Measurements from ENCODE around the gene CDK17. TPM values are rescaled to one million over a fixed set of nuclear protein-coding genes. Genes with fewer than 3 reads are reported as not detected.
"Not testable (repeated sequence)": the region's sequence is repeated elsewhere in the genome, so short reads cannot be mapped to it uniquely, and the experiment has no call there.

CDK17 gene
- total and polyA plus RNA-seq, 4 experiments from 2014 or later: 30.5 to 67.4 (median 49.2) TPM

GRCh38 chr12:96383991-96384390 lies 16.2 kb downstream of the CDK17 start:
- H3K27ac Mint-ChIP-seq: peak overlapping the region in 3 of 7 donors; percentile 5 to 31 (median 11)
- intact Hi-C loops (cut with micrococcal nuclease): no loop called here
- H3K9me3 ChIP-seq (ENCODE audit: control insufficient read depth in 1 of 2, low read length in 2 of 2): no peaks in the 10 kb centered on the region
- H3K27me3 ChIP-seq (ENCODE audit: insufficient read depth, low read length): no peaks in the 10 kb centered on the region
- POLR2A ChIA-PET (ENCODE audit: partially characterized antibody): interaction anchor here (4.3 kb wide), 1 partner anchor 15 kb away, joined by 24 read pairs; the partner anchor contains the start of gene CDK17
- DNase-seq: no peak
- H3K27me3 Mint-ChIP-seq: no peaks in the 10 kb centered on the region
- peak overlapping the region in 4 of 8 donors; percentile 38 to 66 (median 52) for H3K4me3 Mint-ChIP-seq
- no peak overlapping the region for H3K4me3 ChIP-seq (ENCODE audit: low read length in 2 of 2)
- H3K27ac ChIP-seq (ENCODE audit: low read depth, low read length): no peak overlapping the region
- CTCF ChIA-PET (ENCODE audit: partially characterized antibody): interaction anchor here (1.5 kb wide), 1 partner anchor 16 kb away, joined by 4 read pairs; the partner anchor contains the start of gene CDK17
- no peaks in the 10 kb centered on the region for H3K36me3 ChIP-seq (ENCODE audit: insufficient read depth, low read length)
- peaks cover 55 to 77% (median 70%) of the 10 kb centered on the region in 4 donors for H3K4me1 Mint-ChIP-seq
- H3K4me1 ChIP-seq (ENCODE audit: insufficient read depth, low read length): peaks cover 79% of the 10 kb centered on the region
- H3K36me3 Mint-ChIP-seq: peaks cover 16 to 23% of the 10 kb centered on the region in 2 donors
- peaks cover 0 to 9% (median 0%) of the 10 kb centered on the region in 8 donors for H3K9me3 Mint-ChIP-seq

- Histone ChIP-seq H3K27me3 (ENCODE audit: insufficient read depth, low read length) (no peaks in the 10 kb centered on the region), H3K9me3 (ENCODE audit: control insufficient read depth in 1 of 2, low read length in 2 of 2) (no peaks in the 10 kb centered on the region), H3K36me3 (ENCODE audit: insufficient read depth, low read length) (no peaks in the 10 kb centered on the region), H3K4me1 (ENCODE audit: insufficient read depth, low read length) (peaks cover 83% of the 10 kb centered on the region), H3K27ac (ENCODE audit: low read depth, low read length) (no peak overlapping the region), H3K4me3 (ENCODE audit: low read length in 2 of 2) (no peak overlapping the region)
- ChIA-PET CTCF (ENCODE audit: partially characterized antibody) (interaction anchor here (1.5 kb wide), 1 partner anchor 16 kb away, joined by 4 read pairs; the partner anchor contains the start of gene CDK17), POLR2A (ENCODE audit: partially characterized antibody) (interaction anchor here (4.3 kb wide), 1 partner anchor 16 kb away, joined by 24 read pairs; the partner anchor contains the start of gene CDK17)
- Mint-ChIP-seq H3K4me3 (peak overlapping the region in 3 of 8 donors; percentile 51 to 68 (median 61)), H3K9me3 (peaks cover 0 to 9% (median under 1%) of the 10 kb centered on the region in 8 donors), H3K4me1 (peaks cover 55 to 77% (median 68%) of the 10 kb centered on the region in 4 donors), H3K27ac (peak overlapping the region in 2 of 7 donors; percentile 31 to 37), H3K36me3 (peaks cover 12 to 21% of the 10 kb centered on the region in 2 donors), H3K27me3 (no peaks in the 10 kb centered on the region)
- intact Hi-C loops (cut with micrococcal nuclease): no loop called here
- no peak for DNase-seq
These were observed 16.9 kb downstream of the CDK17 start for GRCh38 chr12:96383371-96383770.

- intact Hi-C loops (cut with micrococcal nuclease): loop anchor here (2.0 to 5.0 kb wide), 3 partner anchors 15 to 52 kb away; no protein-coding TSS in a partner anchor
- H3K4me1 ChIP-seq (ENCODE audit: insufficient read depth, low read length): peaks cover 88% of the 10 kb centered on the region
- DNase-seq; H3K27me3 Mint-ChIP-seq; H3K4me3 ChIP-seq (ENCODE audit: low read length in 2 of 2); H3K36me3 ChIP-seq (ENCODE audit: insufficient read depth, low read length); H3K27me3 ChIP-seq (ENCODE audit: insufficient read depth, low read length); H3K9me3 Mint-ChIP-seq; H3K4me3 Mint-ChIP-seq; H3K27ac ChIP-seq (ENCODE audit: low read depth, low read length); H3K9me3 ChIP-seq (ENCODE audit: control insufficient read depth in 1 of 2, low read length in 2 of 2): not testable (repeated sequence)
- peak overlapping the region in 5 of 7 donors; percentile 15 to 57 (median 35) for H3K27ac Mint-ChIP-seq
- CTCF ChIA-PET (ENCODE audit: partially characterized antibody): interaction anchor here (1.3 to 4.8 kb wide), 5 partner anchors 11 to 164 kb away, joined by 3 to 36 read pairs (median 6); partner anchors contain the start of gene CDK17
- H3K36me3 Mint-ChIP-seq: peaks cover 4 to 11% of the 10 kb centered on the region in 2 donors
- POLR2A ChIA-PET (ENCODE audit: partially characterized antibody): interaction anchor here (4.9 kb wide), 1 partner anchor 20 kb away, joined by 81 read pairs; the partner anchor contains the start of gene CDK17
- H3K4me1 Mint-ChIP-seq: peaks cover 64 to 85% (median 72%) of the 10 kb centered on the region in 4 donors
These were observed 20.5 kb downstream of the CDK17 start for GRCh38 chr12:96379743-96380142.

- Mint-ChIP-seq H3K27me3 (no peaks in the 10 kb centered on the region), H3K4me3 (peak overlapping the region; percentile 92 to 98 (median 94))
- peak overlapping the region; percentile 68 for H3K27ac ChIP-seq (ENCODE audit: low read depth, low read length)
These were observed 21.9 kb downstream of the CDK17 start for GRCh38 chr12:96378319-96378718.

GRCh38 chr12:96376865-96377264 lies 23.4 kb downstream of the CDK17 start:
- Histone ChIP-seq H3K36me3 (ENCODE audit: insufficient read depth, low read length) (no peaks in the 10 kb centered on the region), H3K27ac (ENCODE audit: low read depth, low read length) (peak overlapping the region; percentile 68), H3K4me3 (ENCODE audit: low read length in 2 of 2) (no peak overlapping the region), H3K9me3 (ENCODE audit: control insufficient read depth in 1 of 2, low read length in 2 of 2) (no peaks in the 10 kb centered on the region), H3K27me3 (ENCODE audit: insufficient read depth, low read length) (no peaks in the 10 kb centered on the region), H3K4me1 (ENCODE audit: insufficient read depth, low read length) (peaks cover 88% of the 10 kb centered on the region)
- no peak for DNase-seq
- peaks cover 54 to 82% (median 67%) of the 10 kb centered on the region in 4 donors for H3K4me1 Mint-ChIP-seq
- intact Hi-C loops (cut with micrococcal nuclease): loop anchor here (5.0 kb wide), 2 partner anchors 35 to 50 kb away; no protein-coding TSS in a partner anchor
- peak overlapping the region; percentile 37 to 98 (median 96) for H3K27ac Mint-ChIP-seq
- H3K4me3 Mint-ChIP-seq: peak overlapping the region in 7 of 8 donors; percentile 24 to 93 (median 44)
- peaks cover 0 to 5% of the 10 kb centered on the region in 2 donors for H3K36me3 Mint-ChIP-seq
- no peaks in the 10 kb centered on the region for H3K27me3 Mint-ChIP-seq
- CTCF ChIA-PET (ENCODE audit: partially characterized antibody): interaction anchor here (1.2 to 1.3 kb wide), 2 partner anchors 22 to 40 kb away, joined by 5 to 10 read pairs; partner anchors contain the start of gene CDK17
- POLR2A ChIA-PET (ENCODE audit: partially characterized antibody): no interaction called here
- H3K9me3 Mint-ChIP-seq: peaks cover 0 to 2% (median 0%) of the 10 kb centered on the region in 8 donors

More at GRCh38 chr12:96378319-96378718, 21.9 kb downstream of the CDK17 start:
- Histone ChIP-seq H3K9me3 (ENCODE audit: control insufficient read depth in 1 of 2, low read length in 2 of 2) (no peaks in the 10 kb centered on the region), H3K27me3 (ENCODE audit: insufficient read depth, low read length) (no peaks in the 10 kb centered on the region), H3K4me1 (ENCODE audit: insufficient read depth, low read length) (peaks cover 88% of the 10 kb centered on the region), H3K4me3 (ENCODE audit: low read length in 2 of 2) (no peak overlapping the region), H3K36me3 (ENCODE audit: insufficient read depth, low read length) (no peaks in the 10 kb centered on the region)
- peak overlapping the region; percentile 94 to 98 (median 97) for H3K27ac Mint-ChIP-seq
- H3K36me3 Mint-ChIP-seq: peaks cover 0 to 7% of the 10 kb centered on the region in 2 donors
- peaks cover 0 to 9% (median 1%) of the 10 kb centered on the region in 8 donors for H3K9me3 Mint-ChIP-seq
- intact Hi-C loops (cut with micrococcal nuclease): loop anchor here (1.0 to 5.0 kb wide), 4 partner anchors 14 to 51 kb away; no protein-coding TSS in a partner anchor
- ChIA-PET POLR2A (ENCODE audit: partially characterized antibody) (interaction anchor here (0.6 to 4.9 kb wide), 8 partner anchors 8 to 79 kb away, joined by 3 to 81 read pairs (median 4); partner anchors contain the start of gene CDK17), CTCF (ENCODE audit: partially characterized antibody) (interaction anchor here (0.7 to 4.8 kb wide), 8 partner anchors 16 to 316 kb away, joined by 3 to 36 read pairs (median 4); partner anchors contain the start of gene CDK17)
- no peak for DNase-seq
- peaks cover 59 to 83% (median 70%) of the 10 kb centered on the region in 4 donors for H3K4me1 Mint-ChIP-seq

- H3K27me3 Mint-ChIP-seq: no peaks in the 10 kb centered on the region
- peaks cover 87% of the 10 kb centered on the region for H3K4me1 ChIP-seq (ENCODE audit: insufficient read depth, low read length)
- H3K27ac ChIP-seq (ENCODE audit: low read depth, low read length): peak overlapping the region; percentile 68
- ChIA-PET POLR2A (ENCODE audit: partially characterized antibody) (interaction anchor here (0.5 to 1.4 kb wide), 4 partner anchors 24 to 402 kb away, joined by 3 to 11 read pairs (median 3); partner anchors contain the start of gene CDK17), CTCF (ENCODE audit: partially characterized antibody) (interaction anchor here (0.8 to 1.4 kb wide), 4 partner anchors 11 to 140 kb away, joined by 3 to 10 read pairs (median 4); partner anchors contain the start of gene CDK17)
- no peak for DNase-seq
- no peaks in the 10 kb centered on the region for H3K9me3 ChIP-seq (ENCODE audit: control insufficient read depth in 1 of 2, low read length in 2 of 2)
- no peaks in the 10 kb centered on the region for H3K36me3 ChIP-seq (ENCODE audit: insufficient read depth, low read length)
- no peaks in the 10 kb centered on the region for H3K27me3 ChIP-seq (ENCODE audit: insufficient read depth, low read length)
- peaks cover 2 to 5% of the 10 kb centered on the region in 2 donors for H3K36me3 Mint-ChIP-seq
- peaks cover 57 to 85% (median 69%) of the 10 kb centered on the region in 4 donors for H3K4me1 Mint-ChIP-seq
- intact Hi-C loops (cut with micrococcal nuclease): loop anchor here (5.0 kb wide), 2 partner anchors 34 to 49 kb away; no protein-coding TSS in a partner anchor
- peak overlapping the region in 7 of 8 donors; percentile 9 to 67 (median 33) for H3K4me3 Mint-ChIP-seq
- peaks cover 0 to 2% (median 0%) of the 10 kb centered on the region in 8 donors for H3K9me3 Mint-ChIP-seq
- H3K27ac Mint-ChIP-seq: peak overlapping the region; percentile 30 to 97 (median 71)
- H3K4me3 ChIP-seq (ENCODE audit: low read length in 2 of 2): no peak overlapping the region
These were observed 24.2 kb downstream of the CDK17 start for GRCh38 chr12:96375841-96376604.

Measured in CD4-positive, alpha-beta memory T cell (primary cell).